ENCODE results near the gene HHIPL1. TPM values are rescaled to one million over a fixed set of nuclear protein-coding genes. Genes with fewer than 3 reads are reported as not detected.

The HHIPL1 gene
- total RNA-seq, 2 donors from 2014 or later: 0.44 to 0.93 TPM

GRCh38 chr14:99679111-99679510, 34.2 kb downstream of the HHIPL1 start:
- no peak overlapping the region for H3K9ac ChIP-seq (ENCODE audit: low read depth in 2 of 2, low read length in 2 of 2)
- DNase-seq: no peak
- H3K27ac ChIP-seq: no peak overlapping the region
- intact Hi-C loops (cut with DNase I): no loop called here
- H3K4me3 ChIP-seq: no peak overlapping the region
- H3K4me1 ChIP-seq: peaks cover 5% of the 10 kb centered on the region
- no peaks in the 10 kb centered on the region for H3K9me3 ChIP-seq
- H3K36me3 ChIP-seq: no peaks in the 10 kb centered on the region
- TF ChIP-seq CTCF (IDR thresholded peaks at IDR 0.05): no peak
- no peaks in the 10 kb centered on the region for H3K27me3 ChIP-seq

GRCh38 chr14:99679543-99679942, 34.6 kb downstream of the HHIPL1 start:
- Histone ChIP-seq H3K27me3 (no peaks in the 10 kb centered on the region), H3K4me1 (peaks cover 5% of the 10 kb centered on the region), H3K27ac (no peak overlapping the region), H3K9me3 (no peaks in the 10 kb centered on the region), H3K36me3 (no peaks in the 10 kb centered on the region), H3K9ac (ENCODE audit: low read depth in 2 of 2, low read length in 2 of 2) (no peak overlapping the region), H3K4me3 (no peak overlapping the region)
- DNase-seq: no peak
- TF ChIP-seq CTCF (IDR thresholded peaks at IDR 0.05): no peak
- intact Hi-C loops (cut with DNase I): no loop called here

- no peaks in the 10 kb centered on the region for H3K27me3 ChIP-seq
- DNase-seq: no peak
- no peak for TF ChIP-seq CTCF (IDR thresholded peaks at IDR 0.05)
- no peaks in the 10 kb centered on the region for H3K9me3 ChIP-seq
- H3K4me1 ChIP-seq: peaks cover 5% of the 10 kb centered on the region
- intact Hi-C loops (cut with DNase I): loop anchor here (5.0 kb wide), 1 partner anchor 207 kb away; no protein-coding TSS in a partner anchor
- no peak overlapping the region for H3K27ac ChIP-seq
- no peak overlapping the region for H3K4me3 ChIP-seq
- H3K9ac ChIP-seq (ENCODE audit: low read depth in 2 of 2, low read length in 2 of 2): no peak overlapping the region
- no peaks in the 10 kb centered on the region for H3K36me3 ChIP-seq
Observed at GRCh38 chr14:99679996-99680395, 35.1 kb downstream of the HHIPL1 start.

- Histone ChIP-seq H3K4me3 (no peak overlapping the region), H3K27me3 (no peaks in the 10 kb centered on the region), H3K27ac (no peak overlapping the region), H3K36me3 (no peaks in the 10 kb centered on the region), H3K9ac (ENCODE audit: low read depth in 2 of 2, low read length in 2 of 2) (no peak overlapping the region), H3K4me1 (peaks cover 5% of the 10 kb centered on the region), H3K9me3 (no peaks in the 10 kb centered on the region)
- no peak for DNase-seq
- TF ChIP-seq CTCF (IDR thresholded peaks at IDR 0.05): no peak
- intact Hi-C loops (cut with DNase I): loop anchor here (5.0 kb wide), 1 partner anchor 206 kb away; no protein-coding TSS in a partner anchor
Observed at GRCh38 chr14:99681101-99681831, 36.3 kb downstream of the HHIPL1 start.

- TF ChIP-seq CTCF (IDR thresholded peaks at IDR 0.05): no peak
- H3K27me3 ChIP-seq: no peaks in the 10 kb centered on the region
- intact Hi-C loops (cut with DNase I): loop anchor here (5.0 kb wide), 1 partner anchor 206 kb away; no protein-coding TSS in a partner anchor
Observed at GRCh38 chr14:99681832-99682148, 36.9 kb downstream of the HHIPL1 start.

More at GRCh38 chr14:99681832-99682148, 36.9 kb downstream of the HHIPL1 start:
- no peak for DNase-seq
- Histone ChIP-seq H3K4me3 (no peak overlapping the region), H3K36me3 (no peaks in the 10 kb centered on the region), H3K9ac (ENCODE audit: low read depth in 2 of 2, low read length in 2 of 2) (no peak overlapping the region), H3K9me3 (no peaks in the 10 kb centered on the region), H3K4me1 (peaks cover 5% of the 10 kb centered on the region), H3K27ac (no peak overlapping the region)
